Germinal center (tissue), 1 donor: Measurements from ENCODE around the gene IMMP2L.

Experiments used
- DNase-seq: peaks from one replicate; pipeline ENCODE4 v3.0.0; 2012; ENCODE audit warnings: mixed read lengths, low spot score

Gene IMMP2L

DNA sequence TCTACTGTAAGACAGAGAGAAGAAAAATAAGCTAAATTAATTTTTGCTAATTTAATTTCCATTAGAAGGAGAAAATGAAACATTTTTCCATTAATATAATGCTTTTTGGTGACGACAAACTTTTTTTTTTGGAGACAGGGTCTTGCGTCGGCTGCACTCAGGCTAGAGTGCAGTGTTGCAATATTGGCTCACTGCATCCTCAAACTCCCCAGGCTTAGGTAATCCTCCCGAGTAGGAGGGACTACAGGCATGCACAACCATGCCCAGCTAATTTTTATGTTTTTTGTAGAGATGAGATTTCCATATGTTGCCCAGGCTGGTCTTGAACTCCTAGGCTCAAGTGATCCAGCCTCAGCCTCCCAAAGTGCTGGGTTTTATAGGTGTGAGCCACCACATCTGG, 701.1 kb downstream of the IMMP2L start:
- no peak for DNase-seq

DNA sequence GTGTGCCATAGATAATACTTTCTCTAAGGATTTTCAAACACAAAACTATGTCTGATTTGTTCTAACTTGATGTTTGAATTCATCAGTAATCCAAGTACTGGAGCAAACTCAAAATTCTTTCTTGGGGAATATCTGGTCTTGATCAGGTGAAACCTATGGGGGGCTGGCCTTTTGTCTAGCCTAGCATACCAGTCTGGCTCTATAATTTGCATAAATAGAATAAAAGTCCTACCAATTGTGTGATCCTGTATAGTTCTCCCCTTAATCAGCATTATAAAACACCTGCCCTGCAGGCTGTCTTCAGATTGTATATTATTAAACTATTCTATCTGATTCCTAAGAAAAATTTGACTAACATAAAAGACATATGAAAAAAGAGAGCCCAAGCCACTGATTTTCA, 705.2 kb downstream of the IMMP2L start:
- DNase-seq = no peak

DNA sequence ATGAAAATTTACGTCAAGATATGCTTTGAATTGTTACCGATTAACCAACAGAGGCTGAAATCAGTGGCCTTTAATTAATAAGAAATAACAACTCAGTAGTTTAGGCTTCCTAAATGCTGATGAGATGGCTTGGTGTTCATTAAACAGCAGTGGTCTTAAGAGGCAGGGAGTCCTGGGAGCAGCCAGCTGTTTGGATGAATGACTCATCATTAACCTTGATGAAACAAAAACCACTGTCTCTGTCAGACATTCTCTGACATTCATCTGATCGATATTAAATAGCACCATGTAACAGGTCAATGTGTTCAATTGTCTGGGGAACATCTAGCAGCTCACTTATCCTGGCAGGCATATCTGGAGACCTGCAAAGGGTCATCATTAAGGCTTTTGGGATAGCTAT, 705.6 kb downstream of the IMMP2L start:
- no peak for DNase-seq

DNA sequence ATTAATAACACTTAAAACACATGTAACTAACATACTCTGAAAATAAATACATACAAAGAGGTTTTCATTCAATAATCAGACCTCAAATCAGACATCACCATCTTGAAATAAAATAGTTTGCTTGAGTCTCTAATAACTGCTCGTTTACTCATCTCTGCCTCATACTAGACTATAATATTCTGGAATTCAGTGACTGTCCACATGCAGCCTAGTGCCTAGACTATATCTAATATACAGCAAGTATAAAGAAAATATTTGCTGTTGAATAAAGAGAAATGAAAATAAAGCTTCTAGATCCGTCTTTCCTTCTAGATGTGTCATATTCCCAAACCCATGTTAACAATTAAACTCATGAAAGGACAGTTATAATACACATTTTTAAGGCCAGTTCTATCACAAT, 707.6 kb downstream of the IMMP2L start:
- no peak for DNase-seq

DNA sequence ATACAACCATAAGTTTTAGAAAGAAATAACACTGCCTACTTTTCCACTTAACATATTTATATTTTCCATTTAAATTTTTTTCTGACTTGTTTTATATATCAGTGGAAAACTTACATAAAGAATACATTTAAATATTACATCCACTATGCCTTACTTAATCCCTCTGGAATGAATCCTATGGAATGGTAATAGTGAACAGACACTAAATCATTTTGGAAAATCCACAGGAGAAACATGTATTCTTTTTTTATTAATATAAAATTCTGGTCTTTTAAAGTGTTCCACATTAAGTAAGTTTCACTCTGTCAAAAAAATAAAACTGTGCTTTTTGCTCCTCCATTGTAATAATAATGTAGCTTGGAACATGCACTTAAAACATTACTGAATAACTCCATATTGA, 708.1 kb downstream of the IMMP2L start:
- no peak for DNase-seq

DNA sequence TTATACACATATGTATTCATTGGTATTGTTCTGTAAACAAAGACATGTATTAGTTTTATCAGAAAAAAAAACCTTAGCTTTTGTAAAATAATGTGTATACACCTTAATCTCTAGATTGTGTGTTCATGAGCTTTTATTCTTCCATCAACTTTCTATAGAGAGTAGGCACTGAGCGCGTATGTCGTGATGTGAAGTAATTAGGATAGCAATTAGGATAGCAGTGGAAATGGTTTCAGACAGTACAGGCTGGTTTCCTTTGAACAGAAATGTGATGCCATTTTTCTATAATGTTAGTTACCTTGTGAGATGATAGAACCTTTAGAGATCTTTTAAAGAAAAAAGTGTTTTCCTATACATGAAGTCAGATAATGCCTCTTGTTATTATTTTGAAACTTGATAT, 709.0 kb downstream of the IMMP2L start:
- DNase-seq = no peak

DNA sequence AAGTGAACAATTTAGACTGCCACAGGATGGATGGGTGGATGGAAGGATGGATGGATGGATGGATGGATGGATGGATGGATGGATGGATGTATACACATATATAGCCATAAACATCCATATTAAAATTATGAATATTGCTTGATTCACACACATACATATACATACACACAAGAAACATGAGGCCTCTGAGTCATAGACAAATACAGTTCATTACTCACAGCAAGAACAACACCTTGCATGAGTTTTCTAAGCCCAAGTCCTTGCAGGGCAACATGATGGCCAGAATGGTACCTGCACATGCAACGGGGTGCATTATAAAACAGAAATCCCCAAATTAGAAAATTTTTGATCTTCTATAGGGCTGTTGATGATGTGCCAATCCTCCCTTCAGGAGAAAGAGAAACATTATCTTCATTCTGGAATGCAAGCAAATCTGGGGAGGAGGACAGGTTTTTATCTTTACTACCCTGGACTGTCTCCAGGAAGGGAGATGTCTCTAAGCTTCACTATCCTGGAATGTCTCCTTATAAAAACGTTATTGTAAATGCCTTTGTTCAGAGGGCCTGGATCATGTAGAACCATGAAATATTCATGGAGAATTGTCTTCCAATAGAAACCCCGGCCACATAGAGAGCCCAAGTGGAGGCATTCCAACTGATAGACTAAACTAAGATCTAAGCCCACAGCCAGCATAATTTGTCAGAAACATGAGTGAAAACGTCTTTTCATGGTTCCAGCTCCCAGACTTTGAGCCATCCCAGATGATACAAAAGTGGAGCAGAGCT, 709.9 kb downstream of the IMMP2L start:
- DNase-seq = no peak

DNA sequence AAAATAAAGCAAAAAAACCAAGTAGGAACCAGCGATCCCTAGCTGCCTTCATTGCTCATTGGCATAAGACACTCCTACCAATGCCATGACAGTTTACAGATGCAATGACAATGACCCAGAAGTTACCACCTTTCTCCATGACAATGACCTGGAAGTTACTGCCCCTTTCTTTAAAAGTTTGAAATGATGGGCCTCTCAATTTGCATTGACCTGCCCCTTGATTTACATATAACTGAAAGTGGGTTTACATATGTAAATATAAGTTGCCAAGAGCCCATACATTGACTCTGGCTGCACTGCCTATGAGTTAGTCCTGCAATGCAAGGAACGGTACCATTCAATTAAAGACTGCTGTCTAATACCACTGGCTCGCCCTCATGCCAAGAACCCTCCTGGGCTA, 712.1 kb downstream of the IMMP2L start:
- no peak for DNase-seq

DNA sequence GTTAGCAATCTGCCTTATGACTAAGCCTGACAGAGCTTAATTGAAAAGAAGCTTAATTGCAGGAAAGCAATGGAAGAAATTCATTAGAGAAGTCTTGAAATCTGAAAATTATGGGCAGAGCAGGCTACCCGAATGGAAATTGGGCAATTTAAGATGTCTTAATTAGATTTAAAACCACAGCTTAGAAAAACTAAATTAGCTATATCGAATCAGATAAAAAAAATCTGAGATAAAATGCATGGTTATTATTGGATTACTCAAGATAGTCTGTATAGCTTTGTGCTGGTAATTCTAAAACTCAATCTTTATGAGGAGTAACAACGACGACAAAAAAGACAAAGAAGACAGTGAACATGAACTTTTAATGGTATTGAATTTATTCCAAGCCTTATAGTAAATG, 719.5 kb downstream of the IMMP2L start:
- no peak for DNase-seq

DNA sequence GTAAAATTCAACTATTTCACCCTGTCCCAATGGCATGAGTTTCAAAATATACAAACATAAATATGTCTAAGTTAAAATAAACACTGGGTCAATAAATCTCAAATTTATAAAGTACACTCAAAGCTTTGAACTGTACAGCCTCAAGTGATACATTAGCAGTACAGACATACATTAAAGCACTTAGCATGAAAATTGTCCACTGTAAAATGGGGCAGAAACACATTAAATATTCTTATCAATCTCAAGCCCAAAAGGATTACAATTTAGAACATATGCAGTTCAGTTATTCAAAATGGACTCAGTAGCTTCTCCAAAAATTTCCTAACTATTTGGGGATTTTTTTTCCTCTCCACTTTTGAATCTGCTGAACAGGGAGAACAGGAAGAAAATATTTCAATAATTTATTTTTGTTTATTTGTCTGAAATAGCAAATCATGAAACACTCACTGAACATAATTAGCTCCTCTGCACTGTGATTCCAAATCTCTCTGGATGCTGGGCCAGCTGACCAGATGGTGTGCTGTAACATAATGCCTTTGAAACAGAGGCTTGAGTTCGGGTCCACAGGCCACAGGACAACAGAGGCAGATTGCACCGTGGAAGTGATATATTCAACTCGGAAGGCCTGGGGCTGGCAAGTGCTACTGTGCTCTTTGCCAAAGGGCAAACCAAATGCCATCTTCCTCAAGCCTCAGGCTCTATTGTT, 720.3 kb downstream of the IMMP2L start:
- no peak for DNase-seq

DNA sequence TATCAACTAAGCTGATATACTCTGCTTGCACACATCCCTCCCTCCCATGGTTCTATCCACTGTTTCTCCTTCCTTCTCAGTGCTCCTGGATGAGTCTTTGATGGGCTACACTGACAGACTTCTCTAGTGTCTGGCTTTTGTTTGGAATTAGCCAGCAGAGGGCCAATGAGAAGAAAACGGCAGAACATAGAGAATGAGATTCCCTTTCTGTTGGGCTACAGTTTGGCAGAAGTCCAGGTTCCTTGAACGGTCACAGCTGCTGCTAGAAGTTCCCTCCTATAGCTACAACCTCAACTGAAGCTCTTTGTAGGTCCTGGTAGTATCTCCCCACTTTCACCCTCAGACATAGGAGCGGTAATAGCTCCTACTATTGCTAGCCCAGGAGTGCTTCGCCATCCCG, 722.4 kb downstream of the IMMP2L start:
- no peak for DNase-seq

DNA sequence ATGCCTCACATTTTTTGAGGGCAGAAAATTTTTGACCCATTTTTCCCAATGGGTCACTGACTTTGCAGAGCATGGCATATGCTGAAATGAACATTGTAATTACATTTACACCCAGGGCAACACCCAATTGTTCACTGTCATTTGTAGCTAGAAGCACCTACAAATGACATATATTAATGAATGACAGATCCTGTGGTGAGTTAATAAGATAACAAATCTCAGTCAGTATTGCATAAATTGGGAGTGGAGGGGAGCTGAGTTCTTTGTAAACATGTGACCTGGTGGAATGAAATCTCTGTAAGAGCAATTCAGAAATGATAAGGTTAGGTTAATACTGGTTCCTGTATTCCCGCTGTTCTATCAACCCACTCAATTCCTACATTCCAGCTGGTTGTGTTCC, 726.4 kb downstream of the IMMP2L start:
- DNase-seq = no peak

DNA sequence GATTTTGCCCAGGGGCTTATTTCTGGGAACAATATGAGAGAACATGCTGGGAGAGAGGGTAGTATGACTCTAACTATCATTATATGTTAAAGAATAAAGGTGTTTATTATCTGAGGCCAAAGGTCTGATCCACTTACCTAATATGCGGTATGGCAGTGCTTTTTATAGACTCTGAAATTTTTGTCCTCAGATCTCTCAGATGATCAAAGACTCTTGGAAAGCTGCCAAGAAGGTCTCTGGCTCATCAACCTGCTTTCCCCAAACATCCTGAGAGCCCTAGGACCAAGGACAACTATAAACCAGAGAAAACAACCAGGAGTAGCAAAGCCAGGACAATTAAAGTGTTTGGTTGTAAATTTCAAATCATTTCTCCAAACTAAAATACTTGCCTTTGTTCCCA, 727.1 kb downstream of the IMMP2L start:
- DNase-seq = no peak

DNA sequence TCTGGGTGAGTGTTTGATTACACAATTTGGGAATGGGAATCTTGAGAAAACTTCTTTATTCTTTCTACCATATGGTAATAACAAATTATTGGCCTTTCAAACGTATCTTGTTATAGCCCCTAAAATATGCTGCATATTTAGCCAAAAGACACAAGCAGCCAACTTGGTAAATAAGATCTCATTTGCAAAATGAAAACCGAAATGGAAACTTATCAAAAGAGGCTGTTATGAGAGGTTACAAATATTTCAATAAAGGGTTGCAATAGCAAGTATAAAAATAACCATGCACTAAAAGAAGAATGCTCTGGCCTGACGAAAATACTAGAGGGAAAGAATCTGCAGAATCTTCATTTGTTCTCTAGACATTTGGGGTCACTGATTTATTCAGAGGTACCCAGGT, 730.9 kb downstream of the IMMP2L start:
- DNase-seq = no peak

DNA sequence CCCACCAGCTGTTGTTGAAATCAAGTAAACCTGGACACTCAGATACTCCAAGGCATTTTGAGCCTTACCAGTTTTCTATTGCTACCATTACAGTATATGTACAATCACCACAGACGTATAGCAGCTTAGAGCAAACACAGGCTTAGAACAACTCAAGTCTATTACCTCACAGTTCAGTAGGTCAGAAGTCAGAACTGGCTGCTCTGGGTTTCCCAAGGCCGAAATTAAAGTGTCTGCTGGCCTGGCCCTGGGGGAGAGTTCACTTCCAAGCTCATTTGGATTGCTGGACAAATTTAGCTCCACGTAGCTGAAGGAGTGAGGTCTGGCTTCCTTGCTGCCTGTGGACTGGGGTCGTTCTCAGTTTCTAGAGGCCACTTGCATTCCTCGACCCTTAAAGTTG, 731.5 kb downstream of the IMMP2L start:
- no peak for DNase-seq

DNA sequence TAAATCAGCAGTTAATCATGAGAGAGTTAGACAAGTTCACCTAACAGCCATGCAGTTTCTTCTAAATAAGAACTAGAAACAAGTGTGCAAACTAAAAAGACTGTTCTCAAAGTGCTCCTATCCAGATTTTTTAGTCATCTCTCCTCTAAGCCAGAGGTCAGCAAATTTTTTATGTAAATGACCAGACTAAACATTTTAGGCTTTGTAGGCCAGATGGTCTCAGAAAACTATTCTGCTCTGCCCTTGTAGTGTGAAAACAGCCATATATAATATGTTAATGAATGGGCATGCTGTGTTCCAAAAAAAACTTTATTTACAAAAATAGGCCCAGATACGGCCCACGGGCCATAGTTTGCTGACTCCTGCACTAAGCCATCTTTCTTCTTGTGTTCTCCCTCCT, 734.4 kb downstream of the IMMP2L start:
- no peak for DNase-seq

DNA sequence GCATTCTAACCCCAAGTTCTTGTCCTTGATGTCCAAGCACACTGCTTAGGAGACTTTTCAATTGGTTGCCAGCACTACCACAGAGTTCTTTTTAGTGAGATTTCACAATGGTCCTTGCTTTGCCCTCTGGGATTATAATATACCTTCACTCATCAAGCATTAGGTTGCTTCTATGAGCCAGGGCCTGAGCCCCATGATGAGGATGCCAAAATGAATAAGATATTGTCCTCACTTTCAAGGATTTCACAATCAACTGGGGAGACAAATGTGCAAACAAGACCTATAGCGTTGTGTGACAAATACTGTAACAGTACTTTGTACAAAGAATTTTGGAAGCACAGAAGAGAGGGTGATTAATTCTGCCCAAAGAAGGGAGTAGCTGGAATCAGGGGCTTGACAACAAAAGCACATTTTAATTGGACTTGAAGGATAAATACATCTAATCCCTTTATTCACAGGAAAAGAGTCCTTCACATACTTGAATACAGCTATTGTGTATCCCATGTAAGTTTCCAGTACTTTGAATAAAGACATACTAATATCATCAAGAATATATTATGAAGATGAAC, 734.9 kb downstream of the IMMP2L start:
- DNase-seq = no peak

DNA sequence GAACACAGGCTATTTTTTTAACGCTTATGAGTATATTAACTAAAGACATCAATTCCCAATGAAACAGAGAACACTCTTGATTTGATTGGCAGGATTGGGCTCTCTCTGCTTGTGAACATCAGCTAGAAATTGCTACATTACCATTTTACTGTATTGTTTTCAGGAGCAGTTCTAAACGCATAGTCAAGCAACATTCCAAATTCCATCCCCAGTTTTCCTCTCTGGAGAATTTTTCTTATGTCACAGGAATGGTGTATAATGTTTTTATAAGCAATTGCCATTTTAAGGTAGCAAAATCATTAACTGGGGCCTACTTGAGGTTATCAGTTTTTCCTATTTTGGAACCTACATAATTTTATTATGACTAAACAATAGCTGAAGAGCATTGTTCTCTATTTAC, 748.3 kb downstream of the IMMP2L start:
- no peak for DNase-seq

DNA sequence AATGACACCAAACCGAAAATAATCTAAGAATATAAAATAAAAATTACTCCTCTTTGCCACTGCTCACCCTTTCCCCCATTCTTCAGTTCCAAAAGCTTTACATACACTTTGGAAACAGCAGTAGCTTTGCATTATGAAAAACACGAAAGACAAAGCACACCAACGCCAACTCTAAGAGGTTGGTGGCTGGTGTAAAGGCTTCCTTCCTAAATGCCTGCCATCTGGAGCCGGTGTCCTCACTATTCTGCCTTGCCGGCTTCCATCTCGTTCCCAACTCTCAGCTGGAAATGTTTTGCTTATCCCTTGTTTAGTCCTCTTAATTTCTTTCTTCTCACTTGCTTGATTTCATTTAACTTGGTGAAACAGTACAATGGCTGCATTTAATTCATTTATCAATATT, 752.5 kb downstream of the IMMP2L start:
- DNase-seq = no peak

DNA sequence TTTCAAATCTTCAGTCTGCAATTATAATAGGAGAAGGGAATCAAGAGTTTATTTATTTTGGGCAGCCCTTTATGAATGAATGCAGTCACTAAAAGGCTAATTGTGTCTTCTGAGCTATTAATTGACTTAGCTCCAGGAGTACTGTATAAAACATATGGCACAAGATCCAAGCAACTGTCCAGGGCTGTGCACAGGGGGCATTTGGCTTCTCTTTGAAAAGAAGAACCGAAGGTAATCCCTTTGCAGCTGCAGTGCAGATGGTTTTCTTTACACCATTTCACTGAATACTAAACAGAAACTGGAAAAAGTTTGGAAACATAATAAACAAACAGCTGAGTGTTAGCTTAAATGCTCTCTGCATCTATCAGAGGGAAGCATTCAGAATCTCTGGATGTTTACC, 753.9 kb downstream of the IMMP2L start:
- no peak for DNase-seq

DNA sequence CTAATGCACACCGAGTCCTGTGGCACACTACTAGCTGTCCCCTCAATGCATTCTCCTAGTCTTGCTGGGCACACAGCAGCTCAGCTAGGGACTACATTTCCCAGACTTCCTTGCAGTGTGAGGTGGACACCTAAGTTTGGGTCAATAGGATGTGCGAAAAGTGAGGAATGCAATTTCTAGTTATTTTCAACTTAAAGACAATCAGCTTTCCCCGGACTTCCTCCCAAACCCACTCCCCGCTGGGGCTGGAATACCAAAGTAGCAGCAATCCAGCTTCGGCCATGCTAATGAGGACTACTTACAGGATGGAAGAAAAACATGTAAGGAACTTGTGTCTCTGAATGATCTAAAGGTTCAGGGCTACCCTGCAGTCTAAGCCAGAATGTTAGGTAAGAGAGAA, 757.8 kb downstream of the IMMP2L start:
- DNase-seq = no peak

DNA sequence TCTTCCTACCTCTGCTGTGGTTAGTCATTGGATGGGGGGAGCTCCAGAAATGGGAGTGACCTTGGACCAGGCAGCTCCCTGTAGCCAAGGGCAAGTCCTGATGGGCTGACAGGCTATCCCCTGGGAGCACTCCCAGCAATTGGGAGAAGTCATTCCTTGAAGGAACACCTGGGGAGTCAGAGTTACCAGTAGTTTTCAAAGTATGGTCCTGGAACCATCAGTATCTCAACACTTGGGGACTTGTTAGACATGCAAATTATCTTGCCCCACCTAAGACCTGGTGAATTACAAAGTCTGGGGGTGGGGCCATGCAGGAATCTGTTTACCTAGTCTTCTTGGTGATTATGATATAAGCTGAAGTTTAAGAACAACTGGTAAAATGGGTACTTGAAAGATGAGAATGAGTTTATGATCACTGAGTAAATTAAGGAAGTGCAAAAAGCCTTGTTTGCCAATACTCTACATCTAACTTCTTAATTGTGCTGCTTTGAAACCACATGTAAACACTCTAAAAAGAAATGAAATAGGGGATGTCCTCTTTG, 758.6 kb downstream of the IMMP2L start:
- no peak for DNase-seq

DNA sequence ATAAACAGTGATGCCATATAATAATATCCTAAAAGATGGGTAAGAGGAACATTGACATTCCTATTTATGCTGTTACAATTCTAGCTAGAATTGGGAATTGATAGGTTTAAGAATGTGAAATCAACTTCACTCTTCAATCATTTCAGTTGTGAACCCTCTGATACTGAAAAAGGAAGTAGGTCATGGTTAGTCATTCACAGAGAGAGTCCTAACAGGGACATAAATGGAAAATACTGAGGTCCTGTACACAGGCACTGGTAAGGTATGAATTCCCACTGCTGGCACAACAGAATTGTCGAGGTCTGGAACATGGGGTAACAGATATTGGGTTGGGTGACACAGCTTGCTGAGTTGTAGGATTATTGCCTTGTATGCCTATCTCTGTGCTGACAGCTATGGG, 760.8 kb downstream of the IMMP2L start:
- no peak for DNase-seq
